ENCODE data around the gene TIMD4. TPM values are rescaled to one million over a fixed set of nuclear protein-coding genes. Genes with fewer than 3 reads are reported as not detected.

TIMD4 gene
- total RNA-seq, 2 donors from 2014 or later: 0.42 to 2.8 TPM

GRCh38 chr5:156913355-156913718 is 49.7 kb downstream of the TIMD4 start:
- H3K9me3 ChIP-seq: no peaks in the 10 kb centered on the region
- H3K27me3 ChIP-seq: no peaks in the 10 kb centered on the region
- no peak for DNase-seq
- no peaks in the 10 kb centered on the region for H3K4me1 ChIP-seq
- H3K9ac ChIP-seq (ENCODE audit: low read depth in 2 of 2, low read length in 2 of 2): peak overlapping the region in 1 of 2 donors; percentile 26
- intact Hi-C loops (cut with DNase I): no loop called here
- H3K36me3 ChIP-seq: no peaks in the 10 kb centered on the region
- no peak overlapping the region for H3K27ac ChIP-seq
- H3K4me3 ChIP-seq: no peak overlapping the region
- no peak for TF ChIP-seq CTCF (IDR thresholded peaks at IDR 0.05)

- no peak for DNase-seq
- no peaks in the 10 kb centered on the region for H3K4me1 ChIP-seq
- intact Hi-C loops (cut with DNase I): no loop called here
- no peak overlapping the region for H3K4me3 ChIP-seq
- no peaks in the 10 kb centered on the region for H3K36me3 ChIP-seq
- H3K9ac ChIP-seq (ENCODE audit: low read depth in 2 of 2, low read length in 2 of 2): no peak overlapping the region
- H3K27ac ChIP-seq: no peak overlapping the region
- no peaks in the 10 kb centered on the region for H3K27me3 ChIP-seq
- TF ChIP-seq CTCF (IDR thresholded peaks at IDR 0.05): no peak
- no peaks in the 10 kb centered on the region for H3K9me3 ChIP-seq
These were observed 50.2 kb downstream of the TIMD4 start for GRCh38 chr5:156912869-156913268.

GRCh38 chr5:156909180-156909579 is 53.8 kb downstream of the TIMD4 start:
- no peak for TF ChIP-seq CTCF (IDR thresholded peaks at IDR 0.05)
- intact Hi-C loops (cut with DNase I): no loop called here

DNA sequence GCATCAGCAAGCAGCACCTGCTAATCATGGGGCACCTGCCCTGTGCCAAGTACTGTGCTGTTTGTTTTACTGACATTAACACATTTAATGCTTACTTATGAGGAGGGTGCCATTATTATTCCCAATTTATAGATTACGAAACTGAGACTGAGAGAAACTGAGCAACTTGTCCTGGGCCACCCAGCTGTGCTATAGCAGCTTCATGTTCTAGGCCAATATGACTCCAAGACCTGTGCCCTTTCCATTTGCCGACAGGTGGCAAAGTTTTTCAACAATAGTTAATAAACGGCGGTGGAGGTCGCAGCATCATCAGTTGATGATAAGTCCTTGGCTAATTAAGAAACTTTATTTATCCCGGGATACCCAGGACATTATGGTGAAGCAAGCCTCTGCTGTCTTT is 55.4 kb downstream of the TIMD4 start:
- H3K27me3 ChIP-seq: no peaks in the 10 kb centered on the region
- H3K9ac ChIP-seq (ENCODE audit: low read depth in 2 of 2, low read length in 2 of 2): no peak overlapping the region
- H3K27ac ChIP-seq: no peak overlapping the region
- no peak overlapping the region for H3K4me3 ChIP-seq
- H3K36me3 ChIP-seq: no peaks in the 10 kb centered on the region
- H3K9me3 ChIP-seq: no peaks in the 10 kb centered on the region
- no peak for TF ChIP-seq CTCF (IDR thresholded peaks at IDR 0.05)
- intact Hi-C loops (cut with DNase I): no loop called here
- H3K4me1 ChIP-seq: no peaks in the 10 kb centered on the region
- DNase-seq: no peak

More at GRCh38 chr5:156909180-156909579, 53.8 kb downstream of the TIMD4 start:
- H3K27me3 ChIP-seq: no peaks in the 10 kb centered on the region
- no peak overlapping the region for H3K4me3 ChIP-seq
- H3K27ac ChIP-seq: no peak overlapping the region
- no peaks in the 10 kb centered on the region for H3K4me1 ChIP-seq
- DNase-seq: no peak
- H3K36me3 ChIP-seq: no peaks in the 10 kb centered on the region
- no peak overlapping the region for H3K9ac ChIP-seq (ENCODE audit: low read depth in 2 of 2, low read length in 2 of 2)
- no peaks in the 10 kb centered on the region for H3K9me3 ChIP-seq

- TF ChIP-seq CTCF (IDR thresholded peaks at IDR 0.05): no peak
- no peak overlapping the region for H3K9ac ChIP-seq (ENCODE audit: low read depth in 2 of 2, low read length in 2 of 2)
- H3K27ac ChIP-seq: no peak overlapping the region
- H3K9me3 ChIP-seq: no peaks in the 10 kb centered on the region
- intact Hi-C loops (cut with DNase I): no loop called here
- no peak for DNase-seq
- H3K4me1 ChIP-seq: no peaks in the 10 kb centered on the region
- H3K4me3 ChIP-seq: no peak overlapping the region
- H3K36me3 ChIP-seq: no peaks in the 10 kb centered on the region
- no peaks in the 10 kb centered on the region for H3K27me3 ChIP-seq
These were observed 56.2 kb downstream of the TIMD4 start for GRCh38 chr5:156906807-156907206.

DNA sequence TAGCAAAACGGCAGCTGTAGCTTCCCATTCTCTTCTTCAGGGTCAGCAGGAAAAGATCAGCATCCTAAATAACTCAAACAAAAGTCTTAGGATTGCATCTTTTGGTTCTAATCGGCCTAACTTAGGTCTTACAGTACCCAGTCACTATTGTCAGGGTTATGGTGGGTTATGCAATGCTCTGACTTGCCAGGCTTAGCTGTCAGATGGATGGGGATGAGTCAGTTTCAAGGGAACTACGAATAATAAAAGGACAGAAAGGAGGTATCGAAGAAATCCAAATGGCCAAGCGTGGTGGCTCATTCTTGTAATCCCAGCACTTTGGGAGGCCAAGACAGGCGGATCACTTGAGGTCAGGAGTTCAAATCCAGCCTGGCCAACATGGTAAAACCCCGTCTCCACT is 66.5 kb downstream of the TIMD4 start:
- no peak overlapping the region for H3K4me3 ChIP-seq
- H3K27ac ChIP-seq: no peak overlapping the region
- intact Hi-C loops (cut with DNase I): no loop called here
- no peaks in the 10 kb centered on the region for H3K4me1 ChIP-seq
- DNase-seq: no peak
- no peaks in the 10 kb centered on the region for H3K27me3 ChIP-seq
- H3K36me3 ChIP-seq: no peaks in the 10 kb centered on the region
- no peak overlapping the region for H3K9ac ChIP-seq (ENCODE audit: low read depth in 2 of 2, low read length in 2 of 2)
- H3K9me3 ChIP-seq: no peaks in the 10 kb centered on the region
- TF ChIP-seq CTCF (IDR thresholded peaks at IDR 0.05): no peak

Measured in colonic mucosa (tissue), 4 donors.